Endothelial cell of coronary artery (primary cell): ENCODE data around the gene CCT4. TPM values are rescaled to one million over a fixed set of nuclear protein-coding genes. Genes with fewer than 3 reads are reported as not detected.

Experiments
- total RNA-seq: library from RNA; depleted of rRNA; stranded (reverse); fragments of >200 nt; gene quantifications from 2 replicates; pipeline ENCODE4 v1.2.3, GENCODE V29; 2014

The CCT4 gene, protein sequence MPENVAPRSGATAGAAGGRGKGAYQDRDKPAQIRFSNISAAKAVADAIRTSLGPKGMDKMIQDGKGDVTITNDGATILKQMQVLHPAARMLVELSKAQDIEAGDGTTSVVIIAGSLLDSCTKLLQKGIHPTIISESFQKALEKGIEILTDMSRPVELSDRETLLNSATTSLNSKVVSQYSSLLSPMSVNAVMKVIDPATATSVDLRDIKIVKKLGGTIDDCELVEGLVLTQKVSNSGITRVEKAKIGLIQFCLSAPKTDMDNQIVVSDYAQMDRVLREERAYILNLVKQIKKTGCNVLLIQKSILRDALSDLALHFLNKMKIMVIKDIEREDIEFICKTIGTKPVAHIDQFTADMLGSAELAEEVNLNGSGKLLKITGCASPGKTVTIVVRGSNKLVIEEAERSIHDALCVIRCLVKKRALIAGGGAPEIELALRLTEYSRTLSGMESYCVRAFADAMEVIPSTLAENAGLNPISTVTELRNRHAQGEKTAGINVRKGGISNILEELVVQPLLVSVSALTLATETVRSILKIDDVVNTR
- total RNA-seq = 224 and 238 TPM in 2 replicates

DNA sequence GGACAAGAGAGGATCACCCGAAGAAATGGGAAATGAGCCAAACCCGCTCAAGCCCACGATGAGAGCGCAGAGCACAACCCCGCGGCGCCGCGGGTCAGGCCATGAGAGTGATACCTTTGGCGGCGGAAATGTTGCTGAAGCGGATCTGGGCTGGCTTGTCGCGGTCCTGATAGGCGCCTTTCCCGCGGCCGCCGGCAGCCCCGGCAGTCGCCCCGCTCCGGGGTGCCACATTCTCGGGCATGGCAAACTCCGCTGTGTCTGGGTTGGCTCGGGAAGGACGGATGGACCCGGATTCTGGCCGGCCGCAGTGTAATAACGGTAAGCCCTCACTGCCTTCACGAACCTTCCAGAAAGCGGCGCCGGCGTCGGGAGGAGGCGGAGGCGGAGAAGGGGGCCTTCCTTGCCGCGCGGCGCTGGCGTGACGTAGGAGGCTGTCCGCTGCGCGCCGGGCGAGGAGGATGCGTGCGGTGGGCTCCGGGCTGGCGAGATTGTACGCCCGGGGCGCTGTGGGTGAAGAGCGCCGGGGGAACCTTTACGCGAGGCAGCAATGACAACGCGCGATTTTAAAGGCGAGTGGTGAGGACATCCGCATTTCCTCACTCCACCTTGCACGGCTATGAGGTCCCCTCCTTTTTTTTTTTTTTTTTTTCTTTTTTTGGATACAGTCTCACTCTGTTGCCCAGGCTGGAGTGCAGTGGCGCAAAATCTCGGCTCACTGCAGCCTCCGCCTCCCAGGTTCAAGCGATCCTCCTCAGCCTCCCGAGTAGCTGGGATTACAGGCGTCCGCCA, at the start of gene CCT4:
Gene CCT4, minus strand, starts transcription at position 390 of the 789 bp plus-strand sequence. Its CDS starts 149 bp downstream, at position 241.

DNA sequence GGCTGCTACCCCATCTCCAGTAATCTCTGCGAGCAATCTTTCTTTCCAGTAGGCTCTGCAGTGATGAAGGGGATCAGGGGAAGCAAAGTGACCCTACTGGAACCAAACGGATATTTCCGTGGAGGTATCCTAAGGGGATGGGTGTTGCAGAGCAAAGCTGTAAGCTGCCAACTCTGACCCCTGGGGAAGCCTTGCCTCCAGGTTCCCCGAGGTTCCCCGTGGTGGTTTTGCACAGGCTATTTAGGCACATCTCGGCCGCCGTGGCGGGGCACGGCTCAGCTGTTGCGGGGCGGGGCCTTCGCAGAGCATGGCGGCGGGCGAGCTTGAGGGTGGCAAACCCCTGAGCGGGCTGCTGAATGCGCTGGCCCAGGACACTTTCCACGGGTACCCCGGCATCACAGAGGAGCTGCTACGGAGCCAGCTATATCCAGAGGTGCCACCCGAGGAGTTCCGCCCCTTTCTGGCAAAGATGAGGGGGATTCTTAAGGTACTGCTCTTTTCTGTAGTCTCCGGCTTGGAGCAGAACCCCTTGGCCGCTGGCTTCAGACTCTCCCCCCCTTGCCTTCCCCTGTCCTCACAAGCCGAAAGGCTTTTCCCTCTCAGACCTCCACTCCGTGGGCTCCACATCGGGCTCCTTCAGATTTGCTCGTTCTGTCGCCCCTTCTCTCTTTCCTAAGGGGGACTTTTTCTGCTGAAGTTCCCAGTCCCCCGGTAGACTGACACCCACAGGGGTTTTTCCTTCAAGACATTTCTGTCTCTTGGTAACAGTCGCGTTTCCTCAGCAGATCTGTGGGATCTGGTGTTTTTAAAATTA, 17.1 kb upstream of the CCT4 start, which contains the start of gene COMMD1:
Gene COMMD1, plus strand, starts transcription at position 303 of the 814 bp plus-strand sequence. Its CDS starts 5 bp downstream, at position 308.

DNA sequence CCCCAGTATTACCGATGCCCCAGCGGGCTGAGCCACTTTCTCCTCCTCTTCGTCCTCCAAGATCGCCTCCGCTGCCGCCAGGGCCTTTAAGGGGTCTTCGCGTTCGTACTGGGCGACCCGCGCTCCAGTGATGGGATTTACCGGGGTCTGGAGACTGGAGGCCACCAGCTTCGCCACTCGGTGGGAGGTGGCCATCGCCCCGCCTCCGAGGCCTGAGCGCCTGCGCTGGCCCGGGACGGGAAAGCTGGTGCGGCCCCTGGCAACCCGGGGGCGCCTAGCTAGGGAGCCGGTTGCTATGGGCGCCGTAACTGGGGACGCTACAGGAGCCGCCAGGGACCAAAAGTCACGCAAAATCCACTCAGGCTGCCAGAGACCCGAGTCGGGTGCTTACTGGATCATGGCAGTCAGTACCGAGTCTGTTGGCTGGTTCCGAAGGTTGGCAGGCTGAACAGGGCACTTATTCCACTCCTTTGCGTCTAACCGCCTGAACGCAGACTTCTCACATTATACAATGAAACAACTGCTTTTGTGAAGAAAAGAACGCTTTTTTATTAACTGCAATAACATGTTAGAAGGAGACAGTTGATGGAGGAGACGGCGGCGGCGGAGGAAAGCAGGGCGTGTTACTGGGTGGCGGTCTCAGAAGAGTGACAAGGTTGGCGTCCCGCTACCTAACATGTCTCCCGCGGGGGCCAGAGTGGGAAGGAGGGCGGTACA, 34.5 kb downstream of the CCT4 start, which contains the start of gene FAM161A:
Gene FAM161A, minus strand, starts transcription at position 214 of the 717 bp plus-strand sequence. Its CDS starts 19 bp downstream, at position 195.

Other genes starting within 250 kb of the CCT4 start
- gene FAM161A, start 34.6 kb downstream of the CCT4 start, total RNA-seq = 1.4 and 2.1 TPM in 2 replicates
- 29.5 and 34.8 TPM in 2 replicates for gene COMMD1, start 17.0 kb upstream of the CCT4 start, total RNA-seq